DMS53 treated with DMSO at 0.1 percent for 48 hours (cell line): ENCODE results near the gene FARS2.
"Not testable (repeated sequence)": the region's sequence is repeated elsewhere in the genome, so short reads cannot be mapped to it uniquely, and the experiment has no call there.

ENCODE experiments used
- DNase-seq: peaks from one replicate; lab custom pipeline; 2025; ENCODE audit not compliant: unreplicated experiment; lab: John Stamatoyannopoulos, UW

The FARS2 gene

GRCh38 chr6:5776706-5777390 is 515.5 kb downstream of the FARS2 start:
- DNase-seq, result no peak

- DNase-seq, result no peak
Observed at GRCh38 chr6:5778317-5778857, 517.1 kb downstream of the FARS2 start.

- no peak for DNase-seq
Observed at GRCh38 chr6:5778906-5779305, 517.6 kb downstream of the FARS2 start.

- no peak for DNase-seq
Observed at GRCh38 chr6:5781019-5781418, 519.7 kb downstream of the FARS2 start.

GRCh38 chr6:5781966-5782556 is 520.7 kb downstream of the FARS2 start:
- no peak for DNase-seq

GRCh38 chr6:5782783-5783547 is 521.7 kb downstream of the FARS2 start:
- peak; percentile 75 for DNase-seq

GRCh38 chr6:5783584-5784089 is 522.3 kb downstream of the FARS2 start:
- DNase-seq, result no peak

GRCh38 chr6:5785249-5785648 is 523.9 kb downstream of the FARS2 start:
- no peak for DNase-seq

- no peak for DNase-seq
Observed at GRCh38 chr6:5786321-5786968, 525.1 kb downstream of the FARS2 start.

- DNase-seq, result no peak
Observed at GRCh38 chr6:5786969-5787720, 525.8 kb downstream of the FARS2 start.

GRCh38 chr6:5789426-5789825 is 528.1 kb downstream of the FARS2 start:
- DNase-seq, result not testable (repeated sequence)

- not testable (repeated sequence) for DNase-seq
Observed at GRCh38 chr6:5796555-5796954, 535.2 kb downstream of the FARS2 start.

GRCh38 chr6:5806406-5806805 is 545.1 kb downstream of the FARS2 start:
- DNase-seq, result not testable (repeated sequence)

GRCh38 chr6:5809450-5809849 is 548.1 kb downstream of the FARS2 start:
- no peak for DNase-seq

- DNase-seq, result no peak
Observed at GRCh38 chr6:5811997-5812396, 550.7 kb downstream of the FARS2 start.

GRCh38 chr6:5813625-5814027 is 552.3 kb downstream of the FARS2 start:
- no peak for DNase-seq

GRCh38 chr6:5814116-5814515 is 552.8 kb downstream of the FARS2 start:
- no peak for DNase-seq

- no peak for DNase-seq
Observed at GRCh38 chr6:5814901-5815300, 553.6 kb downstream of the FARS2 start.

- no peak for DNase-seq
Observed at GRCh38 chr6:5817869-5818268, 556.6 kb downstream of the FARS2 start.

GRCh38 chr6:5818959-5819358 is 557.6 kb downstream of the FARS2 start:
- DNase-seq, result no peak
